Epithelial cell of esophagus (primary cell): ENCODE data around the gene SASH3.
"Not testable (repeated sequence)": the region's sequence is repeated elsewhere in the genome, so short reads cannot be mapped to it uniquely, and the experiment has no call there.

Experiments used
- DNase-seq: peaks from one replicate; pipeline ENCODE4 v3.0.0; 2010; ENCODE audit warnings: low read depth
- H3K4me3 ChIP-seq: 2 replicates; pipeline ENCODE4 v1.5.1; 2011; ENCODE audit warnings: mild to moderate bottlenecking, low read length, control low read depth
- TF ChIP-seq, protein P1 (sequence below): IDR thresholded peaks from 2 replicates; pipeline ENCODE4 v1.5.1; 2011; ENCODE audit warnings: low read depth, mild to moderate bottlenecking, low read length, control low read depth, inconsistent platforms; ENCODE audit not compliant: insufficient read depth; ENCODE audit errors: missing control alignments

The SASH3 gene

DNA sequence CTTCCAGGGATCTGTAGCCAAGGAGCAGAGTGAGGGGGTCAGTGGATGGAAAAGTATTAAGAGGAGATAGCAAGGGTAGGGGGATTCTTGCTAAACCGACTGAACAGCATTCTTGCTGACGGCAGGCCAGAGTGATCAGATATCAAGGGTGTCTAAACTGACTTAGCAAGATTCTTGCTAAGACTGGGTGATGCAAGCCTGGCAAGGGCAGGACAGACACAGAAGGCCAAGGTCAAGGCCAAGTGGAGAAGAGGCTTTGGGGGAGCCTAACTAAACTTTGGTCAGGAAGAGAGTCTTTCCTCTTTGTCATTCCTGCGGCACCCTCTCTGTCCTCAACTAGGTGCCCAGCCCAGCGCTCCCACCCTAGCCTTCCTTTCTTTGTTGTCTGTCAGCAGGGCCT is 40.2 kb upstream of the SASH3 start:
- TF ChIP-seq, protein P1, sequence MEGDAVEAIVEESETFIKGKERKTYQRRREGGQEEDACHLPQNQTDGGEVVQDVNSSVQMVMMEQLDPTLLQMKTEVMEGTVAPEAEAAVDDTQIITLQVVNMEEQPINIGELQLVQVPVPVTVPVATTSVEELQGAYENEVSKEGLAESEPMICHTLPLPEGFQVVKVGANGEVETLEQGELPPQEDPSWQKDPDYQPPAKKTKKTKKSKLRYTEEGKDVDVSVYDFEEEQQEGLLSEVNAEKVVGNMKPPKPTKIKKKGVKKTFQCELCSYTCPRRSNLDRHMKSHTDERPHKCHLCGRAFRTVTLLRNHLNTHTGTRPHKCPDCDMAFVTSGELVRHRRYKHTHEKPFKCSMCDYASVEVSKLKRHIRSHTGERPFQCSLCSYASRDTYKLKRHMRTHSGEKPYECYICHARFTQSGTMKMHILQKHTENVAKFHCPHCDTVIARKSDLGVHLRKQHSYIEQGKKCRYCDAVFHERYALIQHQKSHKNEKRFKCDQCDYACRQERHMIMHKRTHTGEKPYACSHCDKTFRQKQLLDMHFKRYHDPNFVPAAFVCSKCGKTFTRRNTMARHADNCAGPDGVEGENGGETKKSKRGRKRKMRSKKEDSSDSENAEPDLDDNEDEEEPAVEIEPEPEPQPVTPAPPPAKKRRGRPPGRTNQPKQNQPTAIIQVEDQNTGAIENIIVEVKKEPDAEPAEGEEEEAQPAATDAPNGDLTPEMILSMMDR = no peak
- H3K4me3 ChIP-seq = no peak overlapping the region
- no peak for DNase-seq

DNA sequence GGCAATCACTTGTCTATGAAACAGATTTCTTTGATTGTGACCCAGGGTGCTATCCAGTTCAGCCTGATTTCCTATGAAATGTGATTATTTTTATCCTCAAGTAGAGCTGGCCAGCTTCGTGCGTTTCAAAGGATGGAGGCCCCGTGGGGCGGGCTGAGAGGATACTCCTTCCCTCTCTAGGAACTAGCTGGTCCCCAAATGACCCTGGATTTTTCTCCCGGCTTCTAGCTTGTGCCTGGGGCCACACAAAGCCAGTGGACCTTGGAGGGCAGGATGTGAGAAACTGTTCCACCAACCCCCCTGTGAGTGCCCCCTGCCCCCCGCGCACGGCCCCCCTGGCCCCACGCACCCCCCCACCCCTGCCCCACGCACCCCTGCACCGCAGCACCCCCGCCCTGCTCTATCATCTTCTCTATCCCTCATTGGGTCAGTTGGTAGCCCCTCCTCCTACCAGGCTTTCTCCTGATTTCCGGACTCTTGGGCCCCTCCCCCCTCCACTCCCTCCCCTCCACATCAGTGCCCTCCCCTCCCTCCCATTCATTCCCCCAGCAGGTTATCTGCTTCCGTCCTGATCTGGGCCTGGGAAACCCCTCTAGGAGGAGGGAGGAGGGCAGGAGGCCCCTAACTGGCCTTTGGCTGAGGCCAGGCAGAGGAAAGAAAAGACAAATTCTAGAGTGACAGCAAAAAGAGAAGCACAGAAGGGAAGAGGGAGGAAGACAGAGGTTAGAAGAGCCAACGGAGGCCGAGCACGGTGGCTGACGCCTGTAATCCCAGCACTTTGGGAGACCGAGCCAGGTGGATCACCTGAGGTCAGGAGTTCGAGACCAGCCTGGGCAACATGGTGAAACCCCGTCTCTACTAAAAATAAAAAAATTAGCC is 37.6 kb upstream of the SASH3 start:
- H3K4me3 ChIP-seq = no peak overlapping the region
- TF ChIP-seq, protein P1 = no peak
- DNase-seq = no peak

DNA sequence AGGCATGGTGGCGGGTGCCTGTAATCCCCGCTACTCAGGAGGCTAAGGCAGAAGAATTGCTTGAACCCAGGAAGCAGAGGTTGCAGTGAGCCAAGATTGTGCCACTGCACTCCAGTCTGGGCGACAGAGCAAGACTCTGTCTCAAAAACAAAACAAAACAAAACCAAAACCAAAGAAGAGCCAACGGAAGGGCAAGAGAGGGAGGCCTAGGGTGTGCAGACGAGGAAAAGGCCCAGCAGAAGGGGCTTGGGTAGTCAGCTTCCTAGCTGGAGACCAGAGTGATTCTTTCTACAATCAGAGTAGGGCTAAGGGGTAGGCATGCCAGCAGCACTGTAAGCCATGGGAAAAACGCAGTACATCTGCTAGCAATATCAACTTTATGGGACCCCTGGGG is 37.0 kb upstream of the SASH3 start:
- not testable (repeated sequence) for DNase-seq, H3K4me3 ChIP-seq

DNA sequence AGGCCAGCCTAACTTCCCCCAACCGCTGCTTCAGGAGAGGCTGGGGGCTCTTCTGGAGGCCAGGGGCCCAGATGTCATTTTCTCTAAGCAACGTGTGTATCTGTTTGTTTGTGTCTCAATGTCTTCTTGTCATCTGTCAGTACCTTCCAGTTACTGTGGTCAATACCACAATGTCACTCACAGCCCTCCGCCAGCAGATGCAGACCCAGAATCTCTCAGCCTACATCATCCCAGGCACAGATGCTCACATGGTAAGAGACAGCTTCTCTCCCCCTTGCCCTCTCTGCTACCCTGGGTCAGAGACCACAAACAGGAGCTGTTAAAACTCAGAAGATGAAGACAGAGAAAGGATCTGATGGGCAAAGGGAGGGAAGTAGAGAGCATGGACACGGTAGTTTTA is 35.9 kb upstream of the SASH3 start:
- DNase-seq = no peak
- TF ChIP-seq, protein P1 = no peak
- H3K4me3 ChIP-seq = no peak overlapping the region

DNA sequence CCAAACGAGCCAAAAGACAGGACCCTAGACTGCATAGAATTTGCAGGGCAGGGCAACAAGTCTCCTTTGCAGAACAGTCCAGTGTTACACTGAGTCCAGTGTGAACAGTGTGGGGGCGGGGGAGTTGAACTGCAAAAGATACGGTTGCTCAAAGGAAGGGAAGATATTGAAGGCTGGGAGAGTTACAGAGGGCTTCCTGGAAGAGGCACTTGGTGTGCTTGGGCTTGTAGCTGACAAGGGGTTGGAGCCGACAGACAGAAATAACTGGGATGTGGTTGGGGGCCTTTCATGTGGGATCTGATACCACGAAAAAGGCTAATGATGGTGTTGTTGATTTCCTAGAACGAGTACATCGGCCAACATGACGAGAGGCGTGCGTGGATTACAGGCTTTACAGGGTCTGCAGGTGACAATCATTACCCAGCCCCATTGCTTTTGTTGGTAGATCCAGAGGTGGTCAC is 34.9 kb upstream of the SASH3 start:
- DNase-seq = no peak
- TF ChIP-seq, protein P1 = no peak
- no peak overlapping the region for H3K4me3 ChIP-seq

DNA sequence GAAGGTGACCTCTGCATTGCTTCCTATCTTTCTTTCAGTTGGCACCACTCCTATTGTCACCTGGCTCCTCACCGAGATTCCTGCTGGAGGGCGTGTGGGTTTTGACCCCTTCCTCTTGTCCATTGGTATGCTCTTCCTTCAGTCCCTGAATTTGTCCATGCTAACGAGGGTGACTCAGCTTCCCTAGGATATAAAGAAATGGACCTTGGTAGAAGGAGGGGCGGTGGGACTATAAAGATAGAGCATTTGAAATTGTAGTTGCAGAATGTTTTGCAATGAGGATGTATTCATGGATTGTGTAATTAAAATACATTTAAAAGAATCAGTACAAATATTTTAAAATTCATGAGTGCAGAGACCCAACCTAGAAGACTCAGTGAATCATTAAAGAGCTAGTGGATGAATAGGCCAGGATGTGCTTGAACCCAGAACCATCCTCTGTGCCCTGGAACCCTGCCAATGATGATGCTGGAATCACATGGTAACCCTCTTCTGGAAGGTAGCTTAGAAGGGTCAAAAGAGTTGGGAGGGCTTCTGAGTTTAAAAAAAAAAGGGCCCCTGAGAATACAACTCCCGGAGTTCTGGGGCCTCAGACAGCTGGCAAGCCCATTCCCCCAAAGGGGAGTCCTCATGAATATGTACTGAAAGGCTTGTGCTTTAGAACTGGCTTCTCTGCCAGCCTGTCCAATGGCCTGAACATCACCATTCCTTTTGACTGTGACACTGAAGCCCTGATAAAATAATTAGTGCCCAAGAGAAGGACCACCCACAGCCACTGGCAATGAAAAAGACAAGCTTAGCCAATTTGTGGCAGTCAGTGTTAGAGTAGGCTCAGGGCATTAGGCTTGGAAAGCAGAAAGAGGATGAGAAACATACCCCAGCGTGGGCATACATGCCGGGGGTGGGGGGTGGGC is 32.9 kb upstream of the SASH3 start:
- TF ChIP-seq, protein P1 = no peak
- H3K4me3 ChIP-seq = no peak overlapping the region
- no peak for DNase-seq

DNA sequence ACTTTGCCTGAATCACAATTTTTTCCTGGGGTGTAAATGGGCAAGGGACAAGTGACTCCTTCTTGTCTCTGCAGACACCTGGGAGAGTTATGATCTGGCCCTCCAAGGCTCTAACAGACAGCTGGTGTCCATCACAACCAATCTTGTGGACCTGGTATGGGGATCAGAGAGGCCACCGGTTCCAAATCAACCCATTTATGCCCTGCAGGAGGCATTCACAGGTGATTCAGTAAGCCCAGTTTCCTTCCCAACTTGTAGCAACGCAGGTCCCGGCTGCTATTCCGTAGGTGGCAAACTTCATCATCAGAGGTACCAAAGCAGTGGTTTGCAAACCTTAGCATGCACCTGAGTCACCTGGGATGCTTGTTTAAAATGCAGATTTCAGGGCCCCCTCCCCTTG is 32.2 kb upstream of the SASH3 start:
- no peak for DNase-seq
- TF ChIP-seq, protein P1 = no peak
- no peak overlapping the region for H3K4me3 ChIP-seq
